Smooth muscle cell (in vitro differentiated cells): ENCODE results near the gene SORCS2. TPM values are rescaled to one million over a fixed set of nuclear protein-coding genes. Genes with fewer than 3 reads are reported as not detected.

Experiments used
- DNase-seq: peaks from one replicate; lab custom pipeline; 2025; ENCODE audit not compliant: unreplicated experiment; lab: John Stamatoyannopoulos, UW
- H2AFZ ChIP-seq: fragments of 200-600 bp; sonication (generic); 2 replicates; pipeline ENCODE4 v1.6.0; 2016; ENCODE audit warnings: antibody characterized with exemption, low read depth, mild to moderate bottlenecking
- H3F3A ChIP-seq: fragments of 200-600 bp; sonication (generic); 2 replicates; pipeline ENCODE4 v1.6.0; 2017; ENCODE audit warnings: antibody characterized with exemption, low read depth
- H3K27ac ChIP-seq: fragments of 200-600 bp; sonication (generic); 2 replicates; pipeline ENCODE4 v1.5.1; 2016; ENCODE audit warnings: low read depth, mild to moderate bottlenecking
- H3K27me3 ChIP-seq: fragments of 200-600 bp; sonication (generic); 2 replicates; pipeline ENCODE4 v1.6.1; 2016; ENCODE audit warnings: low read depth, mild to moderate bottlenecking
- H3K36me3 ChIP-seq: fragments of 200-600 bp; sonication (generic); 2 replicates; pipeline ENCODE4 v1.5.1; 2016; ENCODE audit warnings: low read depth
- H3K4me1 ChIP-seq: fragments of 200-600 bp; sonication (generic); 2 replicates; pipeline ENCODE4 v1.5.1; 2016; ENCODE audit warnings: low read depth
- H3K4me2 ChIP-seq: fragments of 200-600 bp; sonication (generic); 2 replicates; pipeline ENCODE4 v1.6.0; 2016; ENCODE audit warnings: mild to moderate bottlenecking
- H3K4me3 ChIP-seq: fragments of 200-600 bp; sonication (generic); 2 replicates; pipeline ENCODE4 v1.5.1; 2016; ENCODE audit warnings: mild to moderate bottlenecking
- H3K79me2 ChIP-seq: fragments of 200-600 bp; sonication (generic); 2 replicates; pipeline ENCODE4 v1.6.0; 2016; ENCODE audit warnings: low read depth, mild to moderate bottlenecking
- H3K9ac ChIP-seq: fragments of 200-600 bp; sonication (generic); 2 replicates; pipeline ENCODE4 v1.6.0; 2016; ENCODE audit warnings: low read depth
- H3K9me3 ChIP-seq: fragments of 200-600 bp; sonication (generic); replicated peaks from 2 replicates; pipeline ENCODE4 v1.5.1; 2016; ENCODE audit warnings: low read depth
- H4K20me1 ChIP-seq: fragments of 200-600 bp; sonication (generic); 2 replicates; pipeline ENCODE4 v1.6.0; 2016; ENCODE audit warnings: low read depth
- WGBS: methylation state at CpG from one replicate; pipeline ENCODE4 v1.1.7; 2016; ENCODE audit warnings: low lambda C conversion rate; 5-methylcytosine and 5-hydroxymethylcytosine counted together
- polyA plus RNA-seq: library from polyadenylated mRNA; unstranded; fragments of >200 nt; fragmentation: Nextera tagmentation; extraction: Ambion mirVana; gene quantifications from 2 replicates; pipeline ENCODE4 v1.2.1, GENCODE V29; 2016
- total RNA-seq: library from RNA; depleted of rRNA; stranded (reverse); fragments of >200 nt; gene quantifications from 2 replicates; pipeline ENCODE4 v1.2.3, GENCODE V29; 2014
- TF ChIP-seq, protein P1 (sequence below): fragments of 200-600 bp; sonication (generic); IDR thresholded peaks from 2 replicates; pipeline ENCODE4 v1.5.1; 2017; ENCODE audit warnings: borderline replicate concordance, mild to moderate bottlenecking, antibody characterized with exemption; ENCODE audit not compliant: insufficient read depth, poor library complexity, severe bottlenecking

The SORCS2 gene
- total and polyA plus RNA-seq, 2 experiments from 2014 or later: 5.2 to 9.3 TPM

- Histone ChIP-seq H3K36me3 (no peaks in the 10 kb centered on the region), H3F3A (no peaks in the 10 kb centered on the region), H3K79me2 (no peaks in the 10 kb centered on the region), H3K9ac (no peak overlapping the region), H3K27ac (no peak overlapping the region), H3K9me3 (no peaks in the 10 kb centered on the region), H3K4me1 (no peaks in the 10 kb centered on the region), H2AFZ (no peak overlapping the region), H3K4me2 (no peak overlapping the region), H4K20me1 (peaks cover 21% of the 10 kb centered on the region), H3K27me3 (no peaks in the 10 kb centered on the region), H3K4me3 (no peak overlapping the region)
- TF ChIP-seq, protein P1, sequence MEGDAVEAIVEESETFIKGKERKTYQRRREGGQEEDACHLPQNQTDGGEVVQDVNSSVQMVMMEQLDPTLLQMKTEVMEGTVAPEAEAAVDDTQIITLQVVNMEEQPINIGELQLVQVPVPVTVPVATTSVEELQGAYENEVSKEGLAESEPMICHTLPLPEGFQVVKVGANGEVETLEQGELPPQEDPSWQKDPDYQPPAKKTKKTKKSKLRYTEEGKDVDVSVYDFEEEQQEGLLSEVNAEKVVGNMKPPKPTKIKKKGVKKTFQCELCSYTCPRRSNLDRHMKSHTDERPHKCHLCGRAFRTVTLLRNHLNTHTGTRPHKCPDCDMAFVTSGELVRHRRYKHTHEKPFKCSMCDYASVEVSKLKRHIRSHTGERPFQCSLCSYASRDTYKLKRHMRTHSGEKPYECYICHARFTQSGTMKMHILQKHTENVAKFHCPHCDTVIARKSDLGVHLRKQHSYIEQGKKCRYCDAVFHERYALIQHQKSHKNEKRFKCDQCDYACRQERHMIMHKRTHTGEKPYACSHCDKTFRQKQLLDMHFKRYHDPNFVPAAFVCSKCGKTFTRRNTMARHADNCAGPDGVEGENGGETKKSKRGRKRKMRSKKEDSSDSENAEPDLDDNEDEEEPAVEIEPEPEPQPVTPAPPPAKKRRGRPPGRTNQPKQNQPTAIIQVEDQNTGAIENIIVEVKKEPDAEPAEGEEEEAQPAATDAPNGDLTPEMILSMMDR: no peak
- DNase-seq: no peak
Measured at GRCh38 chr4:7750972-7751371, 558.6 kb downstream of the SORCS2 start.

DNA sequence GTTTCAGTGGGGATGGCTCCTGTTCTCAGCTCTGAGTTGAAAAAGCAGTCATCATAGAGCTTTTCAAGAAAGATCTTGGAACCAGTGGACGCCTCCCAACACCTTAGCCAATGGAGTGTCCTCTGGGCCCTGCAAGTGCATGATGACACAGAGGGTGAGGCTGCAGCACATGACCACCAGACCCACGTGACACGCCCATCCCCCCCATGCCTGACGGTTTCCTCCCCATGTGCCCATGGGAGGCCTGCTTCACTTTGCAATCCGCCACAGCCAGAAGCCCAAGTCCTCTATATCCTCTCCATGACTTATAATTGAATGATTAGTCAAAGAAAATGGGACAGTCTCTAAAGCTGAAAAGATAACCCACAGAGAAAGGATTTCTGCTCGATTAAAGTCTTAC, 560.3 kb downstream of the SORCS2 start:
- Histone ChIP-seq H3F3A (no peaks in the 10 kb centered on the region), H3K79me2 (no peaks in the 10 kb centered on the region), H4K20me1 (peaks cover 38% of the 10 kb centered on the region), H3K4me2 (no peak overlapping the region), H3K4me3 (no peak overlapping the region), H3K9ac (no peak overlapping the region), H3K27me3 (no peaks in the 10 kb centered on the region), H3K4me1 (peaks cover 1% of the 10 kb centered on the region), H3K9me3 (no peaks in the 10 kb centered on the region), H2AFZ (no peak overlapping the region), H3K36me3 (no peaks in the 10 kb centered on the region), H3K27ac (no peak overlapping the region)
- no peak for DNase-seq
- WGBS: 94% methylated on average over 6 of the region's 6 CpGs
- TF ChIP-seq, protein P1: no peak

GRCh38 chr4:7753271-7753670, 560.9 kb downstream of the SORCS2 start:
- Histone ChIP-seq H3K4me3 (no peak overlapping the region), H3F3A (no peaks in the 10 kb centered on the region), H3K9me3 (no peaks in the 10 kb centered on the region), H3K79me2 (no peaks in the 10 kb centered on the region), H3K36me3 (no peaks in the 10 kb centered on the region), H2AFZ (no peak overlapping the region), H4K20me1 (peaks cover 44% of the 10 kb centered on the region), H3K4me1 (peaks cover 8% of the 10 kb centered on the region), H3K4me2 (no peak overlapping the region), H3K27ac (no peak overlapping the region), H3K27me3 (no peaks in the 10 kb centered on the region), H3K9ac (no peak overlapping the region)
- WGBS: 96% methylated on average over 15 of the region's 15 CpGs
- TF ChIP-seq, protein P1: no peak
- no peak for DNase-seq

DNA sequence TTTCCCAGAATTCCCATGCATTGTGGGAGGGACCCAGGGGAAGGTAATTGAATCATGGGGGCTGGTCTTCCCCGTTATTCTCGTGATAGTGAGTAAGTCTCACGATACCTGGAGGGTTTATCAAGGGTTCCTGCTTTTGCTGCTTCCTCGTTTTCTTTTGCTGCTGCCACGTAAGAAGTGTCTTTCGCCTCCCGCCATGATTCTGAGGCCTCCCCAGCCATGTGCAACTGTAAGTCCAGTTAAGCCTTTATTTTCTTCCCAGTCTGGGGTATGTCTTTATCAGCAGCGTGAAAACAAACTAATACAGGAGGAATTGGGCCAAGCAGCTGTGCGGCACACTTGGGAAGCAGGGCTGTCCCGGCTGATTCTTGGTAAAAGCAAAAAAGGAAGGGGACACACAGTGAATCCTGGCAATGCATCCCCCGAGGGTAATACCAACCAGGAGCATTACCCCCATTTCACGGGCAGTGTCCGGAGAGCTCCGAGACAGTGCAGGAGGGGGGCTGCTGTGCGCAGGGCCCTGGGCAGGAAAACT, 561.7 kb downstream of the SORCS2 start:
- H2AFZ ChIP-seq: no peak overlapping the region
- no peak for DNase-seq
- no peaks in the 10 kb centered on the region for H3F3A ChIP-seq
- 82% methylated on average over 15 of the region's 15 CpGs for WGBS
- no peak overlapping the region for H3K4me3 ChIP-seq
- TF ChIP-seq, protein P1: no peak
- peaks cover 51% of the 10 kb centered on the region for H4K20me1 ChIP-seq
- H3K9ac ChIP-seq: no peak overlapping the region
- no peaks in the 10 kb centered on the region for H3K36me3 ChIP-seq
- no peaks in the 10 kb centered on the region for H3K79me2 ChIP-seq
- H3K27me3 ChIP-seq: no peaks in the 10 kb centered on the region
- peaks cover 11% of the 10 kb centered on the region for H3K4me1 ChIP-seq
- no peak overlapping the region for H3K27ac ChIP-seq
- no peaks in the 10 kb centered on the region for H3K9me3 ChIP-seq
- H3K4me2 ChIP-seq: no peak overlapping the region
